COLO829 (cell line): Measurements from ENCODE around the gene ZNF214.
A peak's percentile ranks its signal among the peaks of the same experiment; 100 is the strongest.
"Not testable (repeated sequence)": the region's sequence is repeated elsewhere in the genome, so short reads cannot be mapped to it uniquely, and the experiment has no call there.

Source experiments
- DNase-seq: peaks from one replicate; pipeline ENCODE4 v3.0.0; 2012; ENCODE audit warnings: low spot score

Gene ZNF214

DNA sequence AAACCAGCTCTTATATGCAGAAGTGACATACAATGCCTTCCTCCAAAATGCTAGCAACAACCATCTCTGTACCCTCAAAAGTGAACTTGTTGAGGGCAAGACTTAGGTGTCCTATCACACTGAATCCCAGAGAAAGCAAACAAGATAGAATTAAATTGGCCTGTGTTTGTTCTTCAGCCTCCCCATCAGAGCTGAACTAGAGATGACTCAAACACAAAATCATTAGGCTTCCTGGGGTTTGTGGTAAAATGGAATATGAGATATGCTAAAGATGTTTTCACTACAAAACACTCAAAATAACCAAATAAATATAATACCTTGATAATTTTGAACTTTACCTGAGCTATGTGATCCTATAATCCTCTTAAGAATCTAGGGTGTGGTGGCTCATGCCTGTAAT lies 31.6 kb downstream of the ZNF214 start:
- DNase-seq = no peak

DNA sequence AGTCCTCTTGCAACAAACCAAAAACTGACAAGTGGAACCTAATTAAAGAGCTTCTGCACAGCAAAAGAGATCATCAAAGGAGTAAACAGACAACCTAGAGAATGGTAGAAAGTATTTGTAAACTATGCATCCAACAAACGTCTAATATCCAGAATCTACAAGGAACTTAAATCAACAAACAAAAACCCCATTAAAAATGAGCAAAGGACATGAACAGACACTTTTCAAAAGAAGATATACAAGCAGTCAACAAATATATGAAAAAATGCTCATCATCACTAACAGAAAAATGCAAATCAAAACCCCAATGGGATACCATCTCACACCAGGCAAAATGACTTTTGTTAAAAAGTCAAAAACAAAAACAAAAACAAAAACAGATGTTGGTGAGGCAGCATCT lies 33.7 kb downstream of the ZNF214 start:
- no peak for DNase-seq

GRCh38 chr11:6979365-6979764 lies 40.8 kb downstream of the ZNF214 start:
- DNase-seq = peak; percentile 5

DNA sequence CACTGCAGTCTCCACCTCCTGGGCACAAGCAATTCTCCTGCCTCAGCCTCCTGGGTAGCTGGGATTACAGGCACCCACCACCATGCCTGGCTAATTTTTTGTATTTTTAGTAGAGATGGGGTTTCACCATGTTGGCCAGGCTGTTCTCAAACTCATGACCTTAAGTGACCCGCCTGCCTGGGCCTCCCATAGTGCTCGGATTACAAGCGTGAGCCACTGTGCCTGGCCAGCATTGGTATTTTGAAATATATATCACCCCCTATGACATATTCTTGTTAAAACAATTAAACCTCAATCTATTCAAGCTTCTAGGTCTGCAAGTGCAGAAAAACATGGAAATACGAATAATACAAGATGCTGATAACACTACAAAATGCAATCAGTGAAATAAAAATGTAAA lies 50.3 kb downstream of the ZNF214 start:
- not testable (repeated sequence) for DNase-seq

GRCh38 chr11:6968816-6969215 lies 51.3 kb downstream of the ZNF214 start:
- DNase-seq = no peak

GRCh38 chr11:6962673-6963072 lies 57.5 kb downstream of the ZNF214 start:
- no peak for DNase-seq

GRCh38 chr11:6962141-6962540 lies 58.0 kb downstream of the ZNF214 start:
- DNase-seq = no peak

GRCh38 chr11:6954248-6954647 lies 65.9 kb downstream of the ZNF214 start:
- DNase-seq = not testable (repeated sequence)
